ENCODE data around the gene STON2. TPM values are rescaled to one million over a fixed set of nuclear protein-coding genes. Genes with fewer than 3 reads are reported as not detected.
"Not testable (repeated sequence)": the region's sequence is repeated elsewhere in the genome, so short reads cannot be mapped to it uniquely, and the experiment has no call there.

The STON2 gene, protein sequence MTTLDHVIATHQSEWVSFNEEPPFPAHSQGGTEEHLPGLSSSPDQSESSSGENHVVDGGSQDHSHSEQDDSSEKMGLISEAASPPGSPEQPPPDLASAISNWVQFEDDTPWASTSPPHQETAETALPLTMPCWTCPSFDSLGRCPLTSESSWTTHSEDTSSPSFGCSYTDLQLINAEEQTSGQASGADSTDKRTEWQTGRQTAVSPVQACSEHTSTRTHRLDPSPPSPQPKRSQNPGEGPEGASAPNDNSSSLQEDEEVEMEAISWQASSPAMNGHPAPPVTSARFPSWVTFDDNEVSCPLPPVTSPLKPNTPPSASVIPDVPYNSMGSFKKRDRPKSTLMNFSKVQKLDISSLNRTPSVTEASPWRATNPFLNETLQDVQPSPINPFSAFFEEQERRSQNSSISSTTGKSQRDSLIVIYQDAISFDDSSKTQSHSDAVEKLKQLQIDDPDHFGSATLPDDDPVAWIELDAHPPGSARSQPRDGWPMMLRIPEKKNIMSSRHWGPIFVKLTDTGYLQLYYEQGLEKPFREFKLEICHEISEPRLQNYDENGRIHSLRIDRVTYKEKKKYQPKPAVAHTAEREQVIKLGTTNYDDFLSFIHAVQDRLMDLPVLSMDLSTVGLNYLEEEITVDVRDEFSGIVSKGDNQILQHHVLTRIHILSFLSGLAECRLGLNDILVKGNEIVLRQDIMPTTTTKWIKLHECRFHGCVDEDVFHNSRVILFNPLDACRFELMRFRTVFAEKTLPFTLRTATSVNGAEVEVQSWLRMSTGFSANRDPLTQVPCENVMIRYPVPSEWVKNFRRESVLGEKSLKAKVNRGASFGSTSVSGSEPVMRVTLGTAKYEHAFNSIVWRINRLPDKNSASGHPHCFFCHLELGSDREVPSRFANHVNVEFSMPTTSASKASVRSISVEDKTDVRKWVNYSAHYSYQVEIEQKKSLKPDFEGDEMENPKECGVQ
- 54.4 TPM for total RNA-seq

DNA sequence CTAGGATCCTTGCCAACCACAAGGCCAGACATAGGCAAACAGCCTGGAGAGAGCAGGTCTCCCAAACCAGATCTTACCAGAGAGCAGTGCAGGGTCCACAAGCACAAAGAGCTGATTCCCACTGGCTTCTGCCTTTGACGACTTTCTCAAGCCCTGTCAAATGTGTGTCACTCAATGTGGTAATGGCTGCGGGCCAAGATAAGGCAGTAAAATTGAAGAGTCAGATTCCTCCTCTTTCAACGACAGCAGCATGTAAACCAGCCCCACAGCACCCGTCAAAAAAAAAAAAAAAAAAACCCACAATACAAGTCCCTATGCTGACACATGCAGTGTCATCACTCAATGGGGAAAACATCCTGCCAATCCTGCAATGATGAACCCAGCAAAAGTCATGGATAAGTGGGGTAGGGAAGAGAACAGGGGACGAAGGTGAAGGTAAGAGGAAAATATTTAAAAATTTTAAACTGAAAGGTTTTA, at the start of gene STON2:
Gene STON2, minus strand, starts transcription at position 123 of the 477 bp plus-strand sequence. CDS start 1,942 bp downstream, outside the sequence.
- DNase-seq (ENCODE audit: low spot score): peak; percentile 68
- intact Hi-C loops (cut with DNase I): no loop called here
- peak; percentile 55 for ATAC-seq

DNA sequence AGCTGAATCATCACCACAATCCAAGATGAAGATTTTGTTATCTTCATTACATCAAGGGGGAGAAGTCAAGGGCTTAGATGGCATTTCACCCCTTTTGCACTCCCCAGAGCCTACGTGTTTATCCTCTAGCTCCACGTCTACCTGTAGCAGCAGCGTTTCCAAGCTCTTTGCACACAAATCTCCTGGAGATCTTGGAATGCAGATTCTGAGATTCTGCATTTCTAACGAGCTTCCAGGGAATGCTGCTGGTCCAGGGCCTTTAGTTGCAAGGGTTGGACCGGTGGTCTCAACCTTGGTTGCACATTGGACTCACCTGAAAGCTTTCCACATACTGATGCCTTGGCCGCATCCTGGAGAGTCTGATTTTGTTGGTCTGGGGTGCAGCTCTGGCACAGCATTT, 49.5 kb upstream of the STON2 start:
- intact Hi-C loops (cut with DNase I): no loop called here
- DNase-seq (ENCODE audit: low spot score): no peak
- ATAC-seq: no peak

DNA sequence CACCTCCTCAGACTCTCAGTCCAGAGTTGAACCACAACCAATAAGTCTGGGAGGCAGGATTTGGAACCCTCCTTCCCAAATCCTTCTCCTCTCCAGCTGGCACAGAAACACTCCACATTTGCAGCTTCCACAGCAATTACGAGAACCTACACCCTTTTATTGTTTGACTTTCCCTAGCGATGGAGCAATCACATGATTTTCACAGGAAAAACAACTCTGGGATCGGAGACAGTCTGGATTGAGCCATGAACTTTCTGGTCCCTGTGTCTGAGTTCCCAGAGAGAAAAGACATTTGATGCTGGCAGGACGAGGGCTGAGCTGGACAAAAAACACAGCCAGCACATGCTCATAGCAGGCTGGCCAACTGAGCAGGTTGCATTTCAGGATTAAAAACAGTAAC, 49.0 kb upstream of the STON2 start:
- peak; percentile 82 for ATAC-seq
- intact Hi-C loops (cut with DNase I): no loop called here
- no peak for DNase-seq (ENCODE audit: low spot score)

DNA sequence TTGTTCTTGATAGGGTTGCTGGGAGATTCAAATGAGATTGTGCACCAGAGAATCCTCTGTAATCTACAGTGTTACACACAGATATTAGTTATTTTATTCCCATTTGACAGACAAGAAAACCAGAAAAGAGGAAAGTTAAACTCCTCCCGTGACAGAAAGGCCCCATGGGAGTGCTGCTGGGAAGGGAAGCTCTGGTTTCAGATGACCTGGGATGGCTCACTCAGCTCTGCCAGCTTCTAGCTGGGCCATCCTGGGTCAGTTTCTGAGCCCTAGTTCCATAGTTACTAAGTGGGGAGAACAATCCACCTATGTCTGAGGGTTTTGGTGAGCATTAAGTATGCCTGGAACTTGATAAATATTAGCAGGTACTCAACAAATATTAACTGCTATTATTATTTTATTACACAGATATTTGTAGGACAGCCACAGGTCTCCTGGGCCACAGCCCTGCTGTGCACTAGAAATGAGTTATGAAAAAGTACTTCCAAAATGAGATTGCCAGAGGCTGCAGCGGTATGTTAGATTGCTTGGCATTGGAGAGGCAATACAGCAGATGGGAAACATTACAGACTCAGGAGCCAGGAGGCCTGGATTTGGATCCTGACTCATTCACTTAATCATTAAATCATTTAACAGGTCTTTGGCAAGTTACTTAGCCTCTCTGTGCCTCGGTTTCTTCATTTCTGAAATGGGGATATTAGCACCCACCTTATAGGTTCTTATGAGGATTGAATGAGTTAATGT, 47.1 kb upstream of the STON2 start:
- ATAC-seq (no peak), DNase-seq (ENCODE audit: low spot score) (no peak)
- intact Hi-C loops (cut with DNase I): no loop called here

DNA sequence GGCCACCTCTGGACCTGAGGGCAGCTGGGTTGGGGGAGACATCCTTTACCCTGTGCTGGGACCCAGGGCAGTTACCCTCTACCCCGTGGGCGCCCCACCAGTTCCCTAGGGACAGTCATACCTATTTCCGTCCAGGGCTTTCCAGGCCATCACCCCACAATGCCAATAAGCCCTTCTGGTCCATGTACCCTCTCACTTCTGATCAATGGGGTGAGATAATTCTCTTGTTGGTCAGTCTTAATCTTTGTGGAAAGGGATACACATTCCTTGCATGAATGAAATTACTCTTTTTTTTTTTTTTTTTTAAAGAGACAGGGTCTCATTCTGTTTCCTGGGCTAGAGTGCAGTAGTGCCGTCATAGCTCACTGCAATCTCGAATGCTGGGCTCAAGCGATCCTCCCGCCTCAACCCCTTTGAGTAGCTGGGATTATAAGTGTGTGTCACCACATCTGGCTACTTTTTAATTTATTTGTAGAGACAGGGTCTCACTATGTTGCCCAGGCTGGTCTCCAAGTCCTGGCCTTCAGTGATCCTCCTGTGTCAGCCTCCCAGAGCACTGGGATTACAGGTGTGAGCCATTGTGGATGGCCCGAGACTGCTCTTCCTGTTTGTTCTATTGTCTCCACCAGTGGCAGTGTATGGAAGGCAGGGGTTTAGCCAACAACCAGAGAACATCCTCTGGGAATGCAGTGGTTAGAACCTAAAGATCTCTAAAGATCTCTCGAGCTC, 46.3 kb upstream of the STON2 start:
- intact Hi-C loops (cut with DNase I): no loop called here
- DNase-seq (ENCODE audit: low spot score) (no peak), ATAC-seq (no peak)

DNA sequence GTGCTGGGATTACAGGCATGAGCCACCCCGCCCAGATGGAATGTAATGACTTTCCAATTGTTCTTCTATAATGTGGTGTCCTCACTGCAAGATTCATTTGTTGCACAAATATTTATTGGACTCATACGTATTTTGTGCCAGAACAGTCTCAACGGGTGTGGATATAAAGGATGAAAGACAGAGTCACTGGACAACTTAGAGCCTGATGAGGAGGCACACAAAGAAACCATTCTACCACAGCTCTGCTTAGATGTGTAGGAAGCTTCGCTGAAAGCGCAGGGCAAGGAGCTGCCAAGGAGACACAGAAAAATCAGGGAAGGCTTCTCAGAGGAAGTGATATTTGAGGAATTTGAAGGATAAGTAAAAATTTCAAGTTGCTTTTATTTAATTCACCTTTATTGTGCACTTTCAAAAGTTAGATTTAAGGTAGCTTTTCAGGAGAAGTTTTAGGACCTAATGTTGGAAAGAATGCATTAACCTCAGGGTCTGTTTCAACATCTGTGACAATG, 41.6 kb upstream of the STON2 start:
- intact Hi-C loops (cut with DNase I): no loop called here

DNA sequence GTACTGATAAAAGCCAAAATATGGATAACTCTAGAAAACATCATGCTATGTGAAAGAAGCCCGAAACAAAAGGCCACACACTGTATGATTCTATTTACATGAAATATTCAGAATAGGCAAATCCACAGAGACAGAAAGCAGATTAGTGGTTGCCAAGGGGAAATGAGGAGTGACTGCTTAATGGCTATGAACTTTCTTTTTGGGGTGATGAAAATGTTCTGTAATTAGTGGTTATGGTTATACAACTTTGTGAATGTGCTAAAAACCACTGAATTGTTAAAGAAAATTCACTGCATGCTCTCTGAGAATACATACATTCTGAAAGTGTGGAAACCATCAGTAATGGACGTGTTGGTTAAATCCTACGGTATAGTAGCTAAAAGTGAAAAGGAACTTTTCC, 39.9 kb upstream of the STON2 start:
- ATAC-seq (no peak), DNase-seq (ENCODE audit: low spot score) (no peak)
- intact Hi-C loops (cut with DNase I): no loop called here

More for the DNA sequence above, 41.6 kb upstream of the STON2 start:
- ATAC-seq (no peak), DNase-seq (ENCODE audit: low spot score) (no peak)

DNA sequence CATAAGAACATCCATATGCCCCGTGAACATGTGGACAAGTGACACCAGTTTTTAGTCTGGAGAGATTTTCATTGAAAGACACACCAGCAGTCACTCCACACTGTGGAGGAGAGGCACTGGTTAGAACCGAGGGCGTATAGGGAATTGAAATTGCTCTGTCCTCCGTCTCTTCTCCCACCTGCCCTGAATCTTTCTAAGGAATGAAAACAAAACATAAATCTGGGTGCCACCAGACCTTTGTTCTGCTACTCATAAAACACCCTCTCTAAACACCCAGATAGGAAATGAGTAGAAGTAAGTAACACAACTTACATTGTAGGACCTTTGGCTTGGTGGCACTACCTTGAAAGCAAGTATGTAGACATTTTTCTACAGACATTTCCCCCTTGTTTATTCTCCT, 37.1 kb upstream of the STON2 start:
- ATAC-seq (no peak), DNase-seq (ENCODE audit: low spot score) (no peak)
- intact Hi-C loops (cut with DNase I): no loop called here

DNA sequence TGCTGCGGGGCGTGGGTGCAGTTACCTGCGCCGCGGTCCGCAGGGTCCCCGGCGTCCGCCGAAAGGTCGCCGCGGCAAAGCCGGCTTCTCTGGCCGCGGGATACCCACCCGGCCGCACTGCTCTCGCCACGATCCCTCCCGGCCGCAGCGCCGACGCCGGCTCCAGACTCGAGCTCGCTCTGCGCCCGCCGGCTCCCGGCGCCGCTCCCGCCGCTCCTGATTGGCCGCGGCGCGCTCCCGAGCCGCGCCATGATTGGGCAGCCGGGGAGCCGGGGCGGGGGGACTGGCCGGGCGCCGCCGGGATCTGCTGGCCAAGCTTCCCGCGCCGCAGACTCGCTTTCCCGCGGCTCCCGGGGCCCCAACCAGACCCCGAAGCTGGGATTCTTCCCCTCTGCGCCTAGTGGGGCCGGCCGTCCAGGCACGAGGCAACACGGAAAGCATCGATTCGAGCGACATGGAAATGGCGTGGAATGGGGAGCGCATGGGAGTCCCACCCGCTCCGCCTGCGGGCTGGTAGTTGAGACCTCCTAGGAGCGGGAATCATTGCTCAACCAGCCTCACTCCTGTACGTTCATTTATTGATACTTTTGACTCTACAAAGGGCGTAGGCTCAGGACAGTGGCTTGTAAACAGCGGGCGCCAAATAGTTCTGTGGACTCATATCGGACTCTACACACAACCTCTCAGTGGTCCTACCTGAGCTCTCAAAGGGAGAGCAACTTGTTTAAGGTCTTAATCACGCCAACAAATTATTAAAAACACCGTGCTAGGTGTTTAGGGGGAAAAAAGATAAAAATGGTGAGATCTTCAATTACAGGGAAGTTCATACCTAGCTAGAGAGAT, 36.4 kb upstream of the STON2 start:
- peak; percentile 95 for ATAC-seq

DNA sequence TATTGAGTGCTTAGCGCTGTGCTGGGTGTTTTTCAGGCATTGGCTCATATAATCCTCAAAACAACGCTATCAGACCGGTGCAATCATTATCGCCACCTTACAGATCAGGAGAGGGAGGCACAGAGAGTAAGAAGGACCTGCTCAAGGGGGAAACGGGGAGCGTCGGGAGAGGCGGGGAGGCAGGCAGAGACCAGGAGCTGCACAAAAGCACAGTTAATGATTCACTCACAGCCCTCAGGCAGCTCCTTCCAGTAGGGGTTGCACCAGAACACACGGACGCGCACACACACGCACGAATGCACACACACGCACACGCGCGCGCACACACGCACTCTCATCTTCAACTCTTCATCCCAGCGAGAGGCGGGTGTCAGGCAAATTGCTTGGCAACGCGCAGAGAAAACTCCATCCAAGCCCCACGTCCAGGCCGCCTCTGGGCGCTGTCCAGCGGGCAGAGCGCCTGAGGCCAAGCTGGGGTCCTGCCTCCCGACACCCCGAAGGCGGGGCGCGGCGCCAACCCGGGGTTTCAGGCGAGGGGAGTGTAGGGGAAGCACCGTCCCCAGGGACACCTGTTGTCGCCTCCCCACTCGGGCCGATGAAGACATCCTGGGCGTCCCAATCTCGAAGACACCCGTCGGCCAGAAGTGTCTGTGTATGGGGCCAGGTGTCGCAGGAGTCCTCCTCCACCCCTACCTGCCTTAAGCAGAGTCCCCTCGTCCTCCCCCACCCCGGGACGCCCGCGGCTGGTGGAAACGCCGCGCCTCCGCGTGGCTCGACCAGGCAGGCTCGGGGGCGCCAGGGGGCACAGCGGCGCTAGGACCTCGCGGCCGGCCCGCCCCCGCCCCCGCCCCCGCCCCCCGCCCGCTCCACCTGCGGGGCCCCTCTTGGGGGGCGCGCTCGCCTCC, 35.5 kb upstream of the STON2 start:
- peak; percentile 68 for ATAC-seq
- intact Hi-C loops (cut with DNase I): no loop called here
- DNase-seq (ENCODE audit: low spot score): peak; percentile 65

More for the DNA sequence above, 36.4 kb upstream of the STON2 start:
- DNase-seq (ENCODE audit: low spot score): peak; percentile 83
- intact Hi-C loops (cut with DNase I): no loop called here

DNA sequence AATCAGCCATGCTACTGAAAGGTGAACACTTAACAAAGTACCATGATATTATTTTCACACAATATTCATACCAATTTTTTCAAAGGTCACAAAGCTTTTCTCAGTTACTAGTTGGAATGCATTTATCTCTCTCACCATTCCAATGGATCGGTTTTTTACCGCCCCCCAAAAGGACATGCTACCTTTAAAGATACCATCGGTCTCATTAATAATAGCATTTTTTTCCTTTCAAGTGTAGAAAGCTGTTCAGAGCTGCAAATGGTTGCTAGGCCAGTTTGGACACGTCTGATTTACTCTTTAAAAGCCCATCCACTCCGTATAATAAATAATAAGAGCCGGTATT, 34.9 kb upstream of the STON2 start:
- ATAC-seq (no peak), DNase-seq (ENCODE audit: low spot score) (no peak)
- intact Hi-C loops (cut with DNase I): no loop called here

DNA sequence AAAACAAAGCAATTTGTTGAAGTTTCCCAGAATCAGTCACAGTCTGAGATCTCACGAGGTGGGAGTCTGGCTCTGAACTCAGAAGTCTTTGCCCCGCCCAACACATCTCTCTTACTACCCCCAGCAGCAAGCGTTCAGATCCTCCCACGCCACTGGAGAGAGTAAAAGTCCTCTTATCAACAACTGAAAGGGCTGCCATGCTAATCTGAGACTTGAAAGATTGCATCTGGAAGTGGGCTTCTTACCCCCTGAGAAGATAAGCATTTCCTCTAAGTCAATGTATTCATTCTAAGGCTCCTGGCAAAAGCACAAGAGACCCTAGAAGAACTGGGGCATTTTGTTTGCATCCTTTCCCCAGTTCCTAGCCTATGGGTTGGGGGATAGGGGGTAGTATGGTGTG, 34.1 kb upstream of the STON2 start:
- intact Hi-C loops (cut with DNase I): no loop called here
- DNase-seq (ENCODE audit: low spot score) (no peak), ATAC-seq (no peak)

DNA sequence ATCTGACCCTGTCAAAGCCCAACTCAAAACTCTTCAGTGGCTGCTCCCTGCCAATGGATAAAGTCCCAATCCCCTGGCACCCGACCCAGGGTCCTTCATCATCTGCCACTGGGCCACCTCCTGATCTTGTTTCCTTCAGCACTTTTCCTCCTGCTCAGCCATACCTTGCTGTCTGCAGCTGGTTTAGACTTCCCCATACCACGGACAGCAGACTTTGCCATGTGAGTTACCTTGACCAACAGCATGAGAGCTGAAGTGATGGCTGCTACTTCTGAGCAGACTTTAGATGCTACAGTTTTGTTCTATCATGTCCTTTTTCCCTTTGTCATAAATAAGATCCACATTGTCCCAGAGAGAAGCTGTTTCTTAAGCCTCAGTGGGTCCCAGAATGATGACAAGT, 33.3 kb upstream of the STON2 start:
- DNase-seq (ENCODE audit: low spot score) (no peak), ATAC-seq (no peak)
- intact Hi-C loops (cut with DNase I): no loop called here

DNA sequence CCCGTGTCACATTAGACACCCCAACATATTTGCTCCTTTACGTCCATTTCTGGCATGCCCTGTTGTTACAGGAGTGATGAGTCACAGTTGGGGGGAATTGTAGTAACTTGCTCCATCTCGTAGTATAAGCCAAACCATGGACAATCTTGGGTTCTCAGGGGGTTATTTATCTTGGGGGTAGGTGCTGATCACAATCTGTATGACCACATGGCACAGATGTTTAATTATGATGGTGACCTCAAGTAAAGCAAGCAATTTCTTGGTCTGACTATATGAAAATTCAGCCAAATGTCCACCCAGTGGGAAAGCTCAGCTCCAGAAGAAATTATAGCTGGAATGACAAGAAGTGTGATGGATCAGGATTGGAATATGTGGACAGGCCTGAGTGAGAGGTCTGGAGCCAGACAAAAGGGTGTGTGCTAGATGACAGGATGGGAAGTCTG, 32.1 kb upstream of the STON2 start:
- ATAC-seq (no peak), DNase-seq (ENCODE audit: low spot score) (no peak)
- intact Hi-C loops (cut with DNase I): no loop called here

DNA sequence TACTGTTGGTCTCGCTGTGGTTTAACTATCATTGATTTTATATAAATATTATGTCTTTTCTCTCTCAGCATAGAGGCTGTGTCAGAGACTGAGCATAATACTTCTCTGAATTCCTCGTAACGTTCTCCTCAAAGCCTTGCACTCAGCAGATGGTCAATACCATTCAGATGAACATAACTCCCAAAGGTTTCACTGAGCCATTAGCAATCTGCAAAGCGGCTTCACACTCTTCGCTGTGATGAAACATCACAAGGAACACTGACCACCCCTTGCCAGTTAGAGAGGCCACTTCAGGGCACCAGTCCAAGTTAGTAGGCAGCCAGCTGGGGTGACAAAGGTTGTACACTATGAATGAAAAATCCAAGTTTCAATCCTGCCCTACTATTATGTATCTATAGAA, 30.1 kb upstream of the STON2 start:
- no peak for DNase-seq (ENCODE audit: low spot score)
- intact Hi-C loops (cut with DNase I): no loop called here
- ATAC-seq: no peak

DNA sequence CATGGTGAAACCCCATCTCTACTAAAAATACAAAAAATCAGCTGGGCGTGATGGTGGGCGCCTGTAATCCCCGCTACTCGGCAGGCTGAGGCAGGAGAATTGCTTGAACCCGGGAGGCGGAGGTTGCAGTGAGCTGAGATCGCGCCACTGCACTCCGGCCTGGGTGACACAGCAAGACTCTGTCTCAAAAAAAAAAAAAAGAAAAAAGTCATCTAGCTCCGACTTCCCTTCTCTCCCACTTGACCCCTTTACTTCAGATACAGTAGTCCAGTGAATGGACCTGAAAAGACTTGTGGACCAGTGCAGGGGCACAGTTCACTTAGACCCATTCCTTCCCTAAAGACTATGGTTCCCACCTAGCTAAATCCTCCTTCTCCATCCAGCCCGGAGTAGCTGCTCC, 29.6 kb upstream of the STON2 start:
- ATAC-seq; intact Hi-C loops (cut with DNase I): not testable (repeated sequence)

DNA sequence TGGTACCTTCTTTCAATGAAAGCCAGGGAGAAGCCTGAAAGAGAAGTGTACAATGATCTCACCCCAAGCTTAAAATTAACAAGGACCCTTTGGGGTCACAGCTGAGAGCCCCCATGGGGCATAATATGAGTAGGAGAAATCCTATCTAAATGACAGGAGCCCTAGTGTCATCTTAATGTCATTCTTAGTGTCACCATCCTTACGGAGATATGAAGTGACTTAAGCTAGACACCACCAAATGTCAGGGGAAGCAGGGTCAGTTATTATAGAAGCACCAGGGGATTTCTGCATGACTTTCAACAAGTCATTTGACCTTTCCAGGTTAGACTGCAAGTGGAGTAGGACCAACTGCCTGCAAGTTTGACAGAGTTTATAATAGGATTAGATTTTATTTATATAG, 28.9 kb upstream of the STON2 start:
- intact Hi-C loops (cut with DNase I): no loop called here
- ATAC-seq (no peak), DNase-seq (ENCODE audit: low spot score) (no peak)

More for the DNA sequence above, 29.6 kb upstream of the STON2 start:
- not testable (repeated sequence) for DNase-seq (ENCODE audit: low spot score)
